Measurements from ENCODE around the gene SPOCD1. TPM values are rescaled to one million over a fixed set of nuclear protein-coding genes. Genes with fewer than 3 reads are reported as not detected.

The SPOCD1 gene
- total RNA-seq, 1 donor from 2014 or later: 39.8 TPM

GRCh38 chr1:31771891-31772668 is 43.7 kb downstream of the SPOCD1 start:
- no peak for DNase-seq (ENCODE audit: low spot score)

- DNase-seq (ENCODE audit: low spot score): no peak
These were observed 46.0 kb downstream of the SPOCD1 start for GRCh38 chr1:31769720-31770390.

GRCh38 chr1:31768939-31769704 is 46.7 kb downstream of the SPOCD1 start:
- DNase-seq (ENCODE audit: low spot score): no peak

GRCh38 chr1:31768407-31768907 is 47.4 kb downstream of the SPOCD1 start:
- DNase-seq (ENCODE audit: low spot score): no peak

- DNase-seq (ENCODE audit: low spot score): no peak
These were observed 48.6 kb downstream of the SPOCD1 start for GRCh38 chr1:31767225-31767624.

GRCh38 chr1:31765516-31765915 is 50.3 kb downstream of the SPOCD1 start:
- no peak for DNase-seq (ENCODE audit: low spot score)

- DNase-seq (ENCODE audit: low spot score): no peak
These were observed 50.8 kb downstream of the SPOCD1 start for GRCh38 chr1:31765041-31765467.

GRCh38 chr1:31764312-31765040 is 51.3 kb downstream of the SPOCD1 start, which contains the start of gene ADGRB2:
ADGRB2 (minus strand) TSS chr1:31764340; CDS start chr1:31757221, 7,119 bp downstream.
- DNase-seq (ENCODE audit: low spot score): no peak

- DNase-seq (ENCODE audit: low spot score): no peak
These were observed 52.0 kb downstream of the SPOCD1 start for GRCh38 chr1:31763671-31764311.

GRCh38 chr1:31762726-31763670 is 52.8 kb downstream of the SPOCD1 start:
- peak; percentile 70 for DNase-seq (ENCODE audit: low spot score)

- no peak for DNase-seq (ENCODE audit: low spot score)
These were observed 53.5 kb downstream of the SPOCD1 start for GRCh38 chr1:31762323-31762722.

GRCh38 chr1:31761883-31762282 is 53.9 kb downstream of the SPOCD1 start:
- DNase-seq (ENCODE audit: low spot score): no peak

GRCh38 chr1:31760471-31761470 is 55.1 kb downstream of the SPOCD1 start:
- peak; percentile 71 for DNase-seq (ENCODE audit: low spot score)

- DNase-seq (ENCODE audit: low spot score): no peak
These were observed 56.4 kb downstream of the SPOCD1 start for GRCh38 chr1:31759298-31760023.

GRCh38 chr1:31758823-31759222 is 57.0 kb downstream of the SPOCD1 start:
- DNase-seq (ENCODE audit: low spot score): no peak

- DNase-seq (ENCODE audit: low spot score): no peak
These were observed 57.8 kb downstream of the SPOCD1 start for GRCh38 chr1:31757989-31758388.

- DNase-seq (ENCODE audit: low spot score): no peak
These were observed 58.6 kb downstream of the SPOCD1 start for GRCh38 chr1:31757204-31757679.

GRCh38 chr1:31756578-31756977 is 59.2 kb downstream of the SPOCD1 start:
- no peak for DNase-seq (ENCODE audit: low spot score)
